ENCODE results near the gene FOXRED2. TPM values are rescaled to one million over a fixed set of nuclear protein-coding genes. Genes with fewer than 3 reads are reported as not detected.
"Not testable (repeated sequence)": the region's sequence is repeated elsewhere in the genome, so short reads cannot be mapped to it uniquely, and the experiment has no call there.

Gene FOXRED2
- total and polyA plus RNA-seq, 2 of the 4 experiments (the other 2 are of a cell fraction): 1.6 to 4.0 TPM

DNA sequence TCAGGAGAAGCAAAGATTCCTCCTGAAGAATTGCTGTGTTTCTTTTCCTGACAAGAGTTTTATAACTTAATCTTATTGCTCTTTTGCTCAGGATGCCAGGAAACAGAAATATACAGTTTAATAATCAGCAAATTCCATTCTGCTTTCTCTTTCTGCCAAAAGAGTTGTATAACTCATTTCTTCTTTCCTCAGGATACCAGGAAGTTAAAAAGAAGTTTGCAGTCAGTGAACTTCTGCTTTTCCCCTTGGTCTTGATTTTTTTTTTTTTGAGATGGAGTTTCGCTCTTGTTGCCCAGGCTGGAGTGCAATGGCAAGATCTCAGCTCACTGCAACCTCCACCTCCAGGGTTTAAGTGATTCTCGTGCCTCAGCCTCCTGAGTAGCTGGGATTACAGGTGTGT is 13.1 kb upstream of the FOXRED2 start:
- in situ Hi-C loops (cut with MboI; ENCODE audit: low sequenced_read_pairs): loop anchor here (25.0 kb wide), 1 partner anchor 1208 kb away; no protein-coding TSS in a partner anchor
- no CpG with 5 or more reads among the region's 2 CpGs for WGBS, 2 experiments (ENCODE audit: extremely low coverage in 2 of 2, insufficient read length in 1 of 2)

More for the DNA sequence above, 13.1 kb upstream of the FOXRED2 start:
- H2BK5ac ChIP-seq (ENCODE audit: low read depth, low read length, poor library complexity, severe bottlenecking); H4K5ac ChIP-seq (ENCODE audit: low read depth, low read length); H2AK5ac ChIP-seq (ENCODE audit: low read depth, low read length); H4K91ac ChIP-seq (ENCODE audit: insufficient read depth, low read depth, low read length); H3K56ac ChIP-seq (ENCODE audit: extremely low read depth, insufficient read depth, low read length); H3K4me2 ChIP-seq (ENCODE audit: low read depth, low read length); H3K9ac ChIP-seq (ENCODE audit: low read depth, low read length); H2BK15ac ChIP-seq (ENCODE audit: low read depth, low read length); H3K9me1 ChIP-seq (ENCODE audit: insufficient read depth, low read length); H3K4ac ChIP-seq (ENCODE audit: low read depth, low read length); H3K18ac ChIP-seq (ENCODE audit: low read depth, low read length); ATAC-seq (ENCODE audit: low read depth); H2AFZ ChIP-seq (replicated peaks; ENCODE audit: low read length, poor library complexity); H3K14ac ChIP-seq (replicated peaks; ENCODE audit: low read depth, low read length); H3K27me3 ChIP-seq (ENCODE audit: control insufficient read depth, insufficient read depth, low read length); POLR2A ChIA-PET (ENCODE audit: unreplicated experiment); H2AK9ac ChIP-seq (replicated peaks; ENCODE audit: low read depth, low read length, poor library complexity); dilution Hi-C loops (cut with HindIII; ENCODE audit: low sequenced_read_pairs, unreplicated experiment); H2BK120ac ChIP-seq (ENCODE audit: low read depth, low read length); H3K27ac ChIP-seq (ENCODE audit: insufficient read depth, low read length); BruUV-seq (replicated peaks); H3K9me3 ChIP-seq (ENCODE audit: control insufficient read depth, insufficient read depth, low read length); H2BK20ac ChIP-seq (ENCODE audit: low read depth, low read length); H3K23ac ChIP-seq (ENCODE audit: low read depth, low read length); intact Hi-C loops (cut with micrococcal nuclease); DNase-seq; H4K8ac ChIP-seq (ENCODE audit: low read depth in 2 of 2, low read length in 2 of 2); H3K4me1 ChIP-seq (ENCODE audit: control insufficient read depth, insufficient read depth, low read length); H3K4me3 ChIP-seq (ENCODE audit: insufficient read depth, low read depth, low read length): not testable (repeated sequence)
- Histone ChIP-seq H3K79me1 (ENCODE audit: low read depth in 1 of 2, low read length in 2 of 2) (peaks cover 28 to 38% of the 10 kb centered on the region in 2 experiments), H4K20me1 (ENCODE audit: insufficient read depth, low read length) (peaks cover 11% of the 10 kb centered on the region; the same call in 1 of the 2 replicates), H3K36me3 (ENCODE audit: control insufficient read depth, insufficient read depth, low read length) (peaks cover 84% of the 10 kb centered on the region)
- CTCF ChIA-PET: interaction anchor here (0.6 kb wide), 1 partner anchor 8 kb away, joined by 3 read pairs; no protein-coding TSS in a partner anchor
